K562 treated with DMSO at 1 percent for 24 hours (cell line): ENCODE measurements around the gene TSTD2. TPM values are rescaled to one million over a fixed set of nuclear protein-coding genes. Genes with fewer than 3 reads are reported as not detected.

Experiments used
- total RNA-seq: library from RNA; unstranded; fragments of 300-600 nt; gene quantifications from 2 replicates; pipeline ENCODE4 v1.2.3, GENCODE V29; 2022; ENCODE audit warnings: low read depth; ENCODE audit not compliant: insufficient read depth

Gene TSTD2
- 10.7 and 14.6 TPM in 2 replicates for total RNA-seq

GRCh38 chr9:97632985-97633858 lies at the start of gene TSTD2, which contains the start of gene NCBP1:
Gene TSTD2 (minus strand): TSS chr9:97633368. CDS start chr9:97627562, 5,806 bp downstream.
Gene NCBP1 (plus strand): TSS chr9:97633821. CDS start chr9:97633882, 61 bp downstream.

Other genes with a start within 250 kb of the TSTD2 start
- gene TDRD7, start 221.3 kb downstream of the TSTD2 start, total RNA-seq: 10.4 and 10.8 TPM in 2 replicates
- 15.3 and 15.9 TPM in 2 replicates for gene TMOD1, start 131.7 kb downstream of the TSTD2 start, total RNA-seq
- 17.3 and 20.2 TPM in 2 replicates for gene NCBP1, start 453 bp upstream of the TSTD2 start, total RNA-seq
- gene XPA, start 64.0 kb upstream of the TSTD2 start, total RNA-seq: 8.7 and 11.7 TPM in 2 replicates
- not detected in 2 replicates for gene FOXE1, start 219.9 kb upstream of the TSTD2 start, total RNA-seq